GM21423 (cell line): Measurements from ENCODE around the gene RNMT.
"Not testable (repeated sequence)": the region's sequence is repeated elsewhere in the genome, so short reads cannot be mapped to it uniquely, and the experiment has no call there.

Experiments used
- ATAC-seq: cut with Tn5 transposase; IDR thresholded peaks from one replicate; pipeline ENCODE4 v1.9.1; 2021; ENCODE audit warnings: mild to moderate bottlenecking, moderate library complexity; ENCODE audit not compliant: unreplicated experiment

The RNMT gene

DNA sequence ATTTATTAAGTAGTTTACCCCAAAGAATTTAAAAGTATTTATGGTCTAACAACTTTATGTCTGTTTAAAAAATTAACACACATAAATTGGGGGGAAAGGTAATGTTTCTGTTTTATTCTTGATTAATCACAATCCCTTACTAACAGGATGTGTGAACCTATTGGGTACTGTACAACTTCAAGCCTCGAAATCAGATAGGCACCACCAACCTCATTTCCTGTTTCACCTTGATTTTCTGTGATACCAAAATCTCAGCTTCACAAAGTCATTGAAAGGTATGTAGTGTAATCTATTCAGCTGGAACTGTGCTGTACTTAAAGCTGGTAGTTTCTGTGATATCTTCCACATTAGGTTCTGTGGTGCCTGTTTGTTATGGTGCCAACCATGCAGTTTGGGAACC is 4.0 kb downstream of the RNMT start:
- no peak for ATAC-seq

DNA sequence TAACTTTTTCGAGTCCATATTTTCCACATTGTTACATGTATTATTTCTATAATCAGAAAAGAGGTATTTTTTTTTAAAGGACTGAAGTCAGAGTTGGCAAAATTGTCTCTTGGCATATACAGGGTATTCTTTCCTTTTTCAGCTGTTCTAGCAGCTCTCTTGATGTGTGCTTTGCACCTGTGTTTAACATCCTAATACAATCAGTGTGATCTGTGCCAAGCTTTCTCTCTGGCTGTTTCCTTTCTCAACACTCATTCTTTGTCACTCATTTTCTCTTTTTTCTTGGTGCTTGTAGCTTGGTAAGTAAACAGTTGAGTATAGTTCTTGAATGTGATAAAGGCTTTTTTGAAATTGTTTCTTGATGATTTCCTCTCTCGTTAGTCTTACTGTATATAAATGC is 9.2 kb downstream of the RNMT start:
- ATAC-seq: no peak

DNA sequence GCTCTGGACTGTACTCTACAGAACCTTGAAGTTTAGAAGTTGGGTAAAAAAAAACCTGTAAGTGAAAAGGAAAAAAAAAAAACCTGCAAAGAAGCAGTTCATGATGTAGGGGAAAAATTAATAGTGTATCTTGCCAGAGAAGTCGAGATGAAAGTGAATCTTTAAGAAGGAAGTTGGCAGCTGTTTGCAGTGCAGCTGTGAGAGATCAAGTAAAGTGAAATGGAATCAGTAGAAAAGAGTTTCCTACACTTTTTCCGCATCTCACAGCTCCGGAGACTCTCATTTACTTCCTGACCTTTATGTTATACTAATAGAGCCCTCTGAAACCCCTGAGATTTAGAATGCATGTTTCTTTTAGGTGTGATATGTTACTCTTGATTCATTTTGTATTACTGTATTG is 19.2 kb downstream of the RNMT start:
- ATAC-seq: no peak

DNA sequence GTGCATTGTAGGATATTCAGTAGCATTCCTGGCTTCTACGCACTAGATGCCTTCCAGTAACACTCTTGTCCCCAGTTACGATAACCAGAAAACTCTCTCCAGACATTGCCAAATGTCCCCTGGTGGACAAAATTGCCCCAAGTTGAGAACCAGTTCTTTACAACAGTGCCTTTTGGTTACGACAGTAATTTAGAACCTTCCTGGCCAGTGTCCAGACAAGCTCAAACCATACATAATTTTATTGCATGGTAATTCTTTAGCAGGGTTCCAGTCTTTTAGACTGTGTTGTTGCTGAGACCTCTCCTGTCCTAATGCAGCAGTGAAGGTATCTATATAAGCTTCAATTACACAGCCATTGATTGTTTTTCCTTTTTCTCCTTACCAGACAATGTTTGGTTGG is 20.2 kb downstream of the RNMT start:
- ATAC-seq: no peak

DNA sequence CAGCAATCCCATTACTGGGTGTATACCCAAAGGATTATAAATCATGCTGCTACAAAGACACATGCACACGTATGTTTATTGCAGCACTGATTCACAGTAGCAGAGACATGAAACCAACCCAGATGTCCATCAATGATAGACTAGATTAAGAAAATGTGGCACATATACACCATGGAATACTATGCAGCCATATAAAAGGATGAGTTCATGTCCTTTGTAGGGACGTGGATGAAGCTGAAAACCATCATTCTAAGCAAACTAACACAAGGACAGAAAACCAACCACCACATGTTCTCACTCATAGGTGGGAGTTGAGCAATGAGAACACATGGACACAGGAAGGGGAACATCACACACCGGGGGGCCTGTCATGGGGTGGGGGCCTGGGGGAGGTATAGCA is 25.1 kb downstream of the RNMT start:
- not testable (repeated sequence) for ATAC-seq

DNA sequence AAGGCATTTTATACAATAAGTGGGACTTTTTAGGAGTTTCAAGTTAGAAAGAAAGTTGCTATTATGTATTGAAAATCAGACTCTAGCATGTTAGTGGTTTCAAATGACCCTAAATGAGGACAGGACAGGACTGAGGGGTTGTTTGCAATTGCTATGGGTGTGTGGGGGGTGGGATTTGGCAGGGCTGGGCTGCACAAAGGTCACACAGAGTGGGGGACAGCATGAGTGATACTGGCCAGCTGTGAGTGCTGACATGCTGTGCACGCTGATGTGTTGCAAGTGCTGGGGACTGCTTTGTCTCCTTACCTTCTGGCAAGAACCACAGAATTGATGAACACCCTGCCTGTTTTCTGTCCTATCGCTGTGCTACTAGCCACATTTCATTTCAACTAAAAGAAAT is 29.8 kb downstream of the RNMT start:
- ATAC-seq: no peak

DNA sequence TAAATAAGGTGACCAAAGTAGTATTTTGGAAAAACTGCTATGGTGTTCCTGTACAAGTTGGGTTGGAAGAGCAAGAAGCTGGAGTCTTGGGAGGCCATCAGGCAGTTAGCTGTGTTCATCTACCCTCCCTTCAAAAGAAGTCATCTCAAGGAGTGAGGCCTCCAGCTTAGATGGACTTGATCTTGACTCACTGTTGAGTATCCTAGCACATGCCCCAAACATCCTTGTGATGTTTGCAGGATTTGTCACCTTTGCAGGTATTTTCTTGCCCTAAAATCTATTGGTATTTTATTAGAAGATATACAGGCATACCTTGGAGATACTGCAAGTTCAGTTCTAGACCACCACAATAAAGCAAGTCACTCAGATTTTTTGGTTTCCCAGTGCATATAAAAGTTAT is 30.2 kb downstream of the RNMT start:
- ATAC-seq: no peak

DNA sequence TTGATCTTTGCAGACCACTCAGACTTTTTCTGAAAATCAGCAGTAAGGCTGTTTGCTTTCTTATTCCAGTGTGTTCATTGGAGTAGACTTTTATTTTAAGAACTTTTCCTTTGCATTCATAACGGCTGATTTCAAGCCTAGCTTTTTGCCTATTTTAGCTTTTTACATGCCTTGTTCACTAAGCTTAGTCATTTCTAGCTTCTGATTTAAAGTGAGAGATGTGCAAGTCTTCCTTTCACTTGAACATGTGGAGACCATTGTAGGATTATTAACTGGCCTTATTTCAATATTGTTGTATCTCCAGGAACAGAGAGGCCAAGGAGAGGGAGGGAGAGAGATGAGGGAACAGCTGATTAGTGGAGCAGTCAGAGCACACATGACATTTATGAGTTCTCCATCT is 32.1 kb downstream of the RNMT start:
- ATAC-seq: no peak

DNA sequence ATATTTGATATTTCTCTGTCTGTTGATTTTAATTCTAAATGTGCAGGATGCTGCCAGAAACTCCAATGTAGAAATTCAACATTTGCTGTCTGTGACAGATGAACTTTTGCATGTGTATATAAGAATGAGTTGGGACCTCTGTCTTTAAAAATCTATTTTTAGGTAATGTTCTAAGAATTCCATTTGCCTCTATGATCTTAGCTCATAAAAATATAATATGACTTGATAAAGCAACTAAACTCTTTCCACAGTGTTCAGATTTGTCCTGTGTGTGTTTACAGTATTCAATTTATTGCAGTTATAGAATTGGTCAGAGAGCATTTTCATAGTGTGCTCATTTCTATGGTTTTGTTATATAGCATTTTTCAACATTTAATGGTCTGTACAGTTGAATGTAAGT is 33.6 kb downstream of the RNMT start:
- no peak for ATAC-seq

DNA sequence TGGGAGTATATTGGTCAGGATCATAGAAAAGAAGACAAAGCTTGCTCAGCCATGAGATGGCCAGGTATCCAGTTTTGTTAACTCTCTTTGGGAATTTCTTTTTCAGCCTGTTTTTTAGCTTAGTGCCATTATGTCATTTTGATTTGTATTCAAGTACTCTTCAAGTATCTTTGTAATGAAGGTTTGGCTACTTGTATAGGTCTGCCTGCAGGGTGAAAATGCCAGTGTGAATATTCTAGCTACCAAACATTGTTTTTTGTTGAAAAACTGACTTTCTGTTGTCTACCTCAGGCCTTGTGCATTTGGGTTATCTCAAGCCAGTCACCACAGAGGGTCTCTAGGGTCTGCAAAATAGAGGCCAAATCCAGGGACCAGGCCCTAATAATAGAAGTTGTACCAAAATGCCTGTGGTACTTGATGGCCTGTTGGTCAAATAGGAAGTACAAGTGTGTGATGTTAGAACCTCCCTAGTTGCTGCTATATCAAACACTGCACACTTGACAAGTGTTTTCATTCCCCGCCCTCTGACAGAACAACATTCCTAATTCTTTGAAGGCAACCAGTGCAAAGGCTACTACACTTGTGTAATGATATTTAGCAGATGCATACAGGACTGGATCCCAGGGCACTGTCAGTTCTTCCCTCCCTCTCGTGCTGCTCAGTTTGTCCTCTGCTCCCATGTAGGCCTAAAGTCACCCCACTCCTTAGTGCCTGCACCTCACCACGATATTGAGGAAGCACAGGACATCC is 36.4 kb downstream of the RNMT start:
- no peak for ATAC-seq

DNA sequence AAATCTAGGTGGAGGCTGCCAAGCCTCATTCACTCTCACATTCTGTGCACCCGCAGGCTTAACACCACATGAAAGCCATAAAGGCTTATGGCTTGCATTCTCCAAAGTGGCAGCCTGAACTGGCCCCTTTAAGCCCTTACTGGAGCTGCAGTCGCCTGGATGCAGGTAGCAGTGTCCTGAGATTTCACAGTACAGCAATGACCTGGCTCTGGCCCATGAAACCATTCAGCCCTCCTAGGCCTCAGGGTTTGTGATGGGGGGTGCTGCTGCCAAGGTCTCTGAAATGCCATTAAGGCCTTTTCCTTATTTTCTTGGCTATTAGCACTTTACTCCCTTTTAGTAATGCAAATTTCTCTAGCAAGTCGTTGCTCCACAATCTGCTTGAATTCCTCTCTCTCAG is 48.6 kb downstream of the RNMT start:
- no peak for ATAC-seq

DNA sequence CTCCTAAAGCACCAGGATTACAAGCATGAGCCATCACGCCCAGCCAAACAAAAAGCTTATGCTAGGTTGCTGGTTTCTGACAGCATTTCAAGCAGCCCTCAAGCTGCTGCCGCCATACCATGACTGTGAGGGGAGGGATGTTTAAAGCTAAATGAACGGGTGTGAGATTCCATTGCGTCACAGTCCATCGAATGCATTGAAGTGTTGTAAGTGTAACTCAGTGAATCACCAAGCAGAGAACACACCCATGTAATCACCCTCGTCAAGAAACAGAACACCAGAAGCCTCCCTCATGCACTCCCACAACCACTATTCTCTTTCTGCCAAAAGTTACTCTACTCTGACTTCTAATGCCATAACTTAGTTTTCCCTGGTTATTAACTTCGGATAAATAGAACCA is 64.7 kb downstream of the RNMT start:
- ATAC-seq: no peak

DNA sequence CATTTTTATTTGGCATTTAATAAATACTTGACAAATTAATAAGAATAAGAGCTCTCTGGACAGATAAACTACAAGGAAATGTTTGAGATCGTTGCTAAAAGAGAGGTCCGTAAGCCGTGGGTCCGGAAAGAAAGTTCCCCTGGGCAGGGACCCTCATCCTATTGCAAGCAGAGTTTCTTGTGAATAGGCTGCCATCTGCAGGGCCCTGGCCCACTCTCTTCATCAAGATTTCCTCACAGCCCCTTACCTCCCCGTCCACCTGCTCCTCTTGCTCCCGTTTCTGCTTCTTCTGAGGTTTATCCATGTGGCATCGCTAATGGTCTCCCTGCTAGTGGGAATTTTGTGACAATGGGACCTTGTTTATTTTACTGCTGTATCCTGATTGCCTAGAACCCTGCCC is 67.3 kb downstream of the RNMT start:
- ATAC-seq: no peak

DNA sequence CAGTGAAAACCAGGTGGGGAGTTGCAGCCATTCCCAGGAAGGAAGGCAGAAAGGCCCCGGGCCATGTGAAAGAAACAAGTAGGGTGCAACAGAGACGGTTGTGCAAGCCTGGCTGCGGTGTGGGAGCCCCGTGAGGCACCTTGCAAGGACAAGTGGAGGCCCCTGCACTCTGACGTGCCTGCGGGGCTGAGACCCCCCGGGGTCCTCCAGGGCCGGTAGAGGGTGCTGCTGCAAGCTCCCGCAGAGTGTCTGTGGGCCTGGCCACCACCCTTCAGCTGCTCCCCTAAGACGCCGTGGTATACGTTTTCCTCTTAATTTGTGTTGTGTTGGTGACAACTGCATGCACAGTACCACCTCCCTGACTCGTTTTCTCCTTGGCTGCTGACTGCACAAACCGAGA is 70.0 kb downstream of the RNMT start:
- no peak for ATAC-seq

DNA sequence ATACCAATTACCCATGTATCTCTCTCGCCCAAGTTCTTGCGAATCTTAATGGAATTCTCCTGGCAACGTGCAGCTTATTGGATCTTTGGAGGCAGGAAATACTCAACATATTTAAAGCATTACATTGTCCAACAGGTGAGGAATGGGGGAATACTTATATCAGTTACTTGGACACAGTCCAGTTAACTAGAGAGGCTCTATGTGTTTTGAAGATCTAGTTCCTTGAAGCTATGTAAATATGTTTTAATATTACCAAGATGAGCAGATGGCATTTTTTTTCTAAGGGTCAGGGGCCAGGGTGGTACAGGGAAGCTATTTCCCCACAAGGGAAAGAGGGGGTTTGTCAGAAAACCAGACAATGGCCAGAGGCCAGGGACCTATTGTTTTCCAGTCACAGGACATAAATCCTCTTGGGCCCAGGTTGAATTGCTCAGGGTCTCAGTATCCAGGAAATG is 70.7 kb downstream of the RNMT start:
- no peak for ATAC-seq

DNA sequence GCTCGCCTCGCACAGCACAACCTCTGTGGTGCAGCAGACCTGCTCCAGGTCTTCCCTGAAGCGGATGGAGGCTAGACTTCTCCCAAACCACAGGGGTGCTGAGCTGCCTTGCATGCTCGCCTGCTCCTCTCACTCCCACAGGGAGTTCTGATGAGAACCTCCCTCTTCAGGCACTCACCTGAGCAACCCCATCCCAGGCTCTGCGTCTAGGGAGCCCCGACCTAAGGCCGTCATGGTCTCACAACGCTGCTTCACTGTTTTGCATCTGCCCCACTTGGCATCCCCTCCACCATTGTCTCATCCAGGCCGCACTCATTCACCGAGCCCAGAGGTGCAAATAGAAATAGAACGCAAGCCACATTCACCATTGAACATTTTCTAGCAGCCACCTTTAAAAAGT is 72.9 kb downstream of the RNMT start:
- ATAC-seq: no peak

DNA sequence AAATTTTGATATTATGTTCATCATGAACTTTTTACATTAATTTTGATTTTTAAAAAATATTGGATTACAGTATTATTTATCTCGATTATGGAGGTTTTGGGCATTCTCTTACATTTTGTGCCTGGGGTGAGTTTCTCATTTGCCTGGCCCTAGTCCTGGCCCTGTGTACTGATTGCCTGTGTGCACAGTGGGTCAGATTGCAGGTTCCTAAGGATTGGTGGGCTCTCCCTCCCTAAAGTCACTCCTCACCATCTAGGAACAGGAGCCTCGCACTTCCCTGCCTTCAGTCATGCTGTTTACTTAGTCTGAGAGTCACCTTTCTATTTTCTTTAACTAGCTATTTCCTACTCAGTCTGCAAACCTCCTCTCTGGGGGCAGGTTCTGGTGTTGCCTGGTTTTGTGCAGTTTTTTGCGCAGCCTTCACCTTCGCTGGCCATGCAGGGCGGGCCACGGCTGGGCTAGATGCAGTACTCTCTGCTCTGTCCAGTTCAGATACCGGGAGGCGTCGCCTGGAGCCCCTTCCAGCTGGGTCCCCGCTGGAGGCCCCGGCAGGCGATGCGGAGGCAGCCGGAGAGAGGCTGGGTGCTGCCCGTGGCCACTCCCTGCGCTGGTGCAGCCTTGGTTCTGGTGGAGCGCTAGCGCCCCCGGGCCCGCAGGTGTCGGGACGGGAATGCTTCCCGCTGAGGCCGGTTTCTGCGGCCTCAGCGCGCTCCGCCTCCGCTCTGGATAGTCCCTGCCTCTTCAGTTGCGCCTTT is 74.2 kb downstream of the RNMT start:
- ATAC-seq: no peak

DNA sequence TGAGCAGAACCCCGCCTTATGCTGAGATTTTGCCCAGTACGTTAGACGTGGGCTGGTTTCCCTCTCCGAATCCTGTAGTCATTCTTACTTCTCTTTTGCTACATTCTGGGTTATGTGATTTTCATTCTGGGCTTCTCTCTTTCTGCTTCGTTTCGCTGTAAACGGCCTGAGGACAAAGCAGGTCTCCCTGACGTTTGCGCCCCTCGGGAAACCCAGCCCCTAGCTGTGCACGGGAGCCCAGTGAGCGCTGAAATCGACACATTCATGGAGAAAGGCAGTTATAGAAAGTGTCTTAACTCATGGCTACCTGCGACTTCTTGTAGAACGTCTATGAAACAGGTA is 74.8 kb downstream of the RNMT start:
- ATAC-seq: no peak

DNA sequence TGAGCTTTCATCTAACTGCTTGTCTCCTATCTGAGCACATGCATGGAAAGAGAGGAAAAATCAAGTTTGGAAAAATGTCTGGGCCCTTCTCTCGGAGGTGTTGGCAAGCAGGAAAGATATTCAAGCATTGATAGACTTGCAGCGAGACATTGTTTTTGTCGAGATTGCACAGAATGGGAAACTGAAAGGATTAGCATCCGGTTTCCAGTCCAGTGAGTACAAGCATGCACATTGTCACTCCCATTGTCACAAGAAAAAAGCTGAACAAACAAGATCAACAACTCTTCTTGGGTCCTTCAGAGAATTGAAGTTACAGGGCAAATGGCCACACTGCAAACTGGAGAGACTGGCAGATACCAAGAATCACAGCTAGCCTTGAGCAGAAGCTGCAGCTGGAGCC is 77.8 kb downstream of the RNMT start:
- no peak for ATAC-seq

DNA sequence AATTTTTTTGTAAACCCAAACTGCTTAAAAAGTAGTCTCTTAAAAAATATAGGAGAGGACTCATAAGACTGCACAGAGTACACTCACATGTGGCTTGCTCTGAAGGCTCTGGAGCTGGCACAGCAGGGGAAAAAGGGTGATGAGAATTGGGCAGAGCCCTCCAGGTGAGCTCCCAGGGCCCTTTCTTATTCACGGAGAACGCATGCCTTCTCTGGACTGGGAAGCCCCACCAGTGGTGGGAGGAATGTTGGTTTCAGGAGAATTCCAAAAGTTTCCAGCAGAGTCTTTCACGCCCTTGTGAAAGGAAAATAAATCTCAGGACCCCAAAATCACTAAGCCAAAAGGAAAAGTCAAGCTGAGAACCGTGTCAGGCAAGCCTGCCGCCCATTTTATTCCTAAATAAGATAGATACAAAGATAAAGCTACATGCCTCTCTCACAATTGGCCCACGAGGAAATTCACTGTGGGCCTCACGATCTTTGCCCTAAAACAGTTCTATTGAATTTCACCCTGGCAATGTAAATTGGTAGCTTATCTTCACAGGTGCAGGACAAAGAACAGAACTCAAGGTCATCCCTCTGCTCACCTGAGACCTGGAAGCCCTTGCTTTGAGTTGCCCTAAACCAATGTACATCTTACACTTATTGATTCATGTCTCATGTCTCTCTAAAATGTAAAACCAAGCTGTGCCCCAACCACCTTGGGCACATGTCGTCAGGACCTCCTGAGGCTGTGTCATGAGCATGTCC is 82.0 kb downstream of the RNMT start:
- no peak for ATAC-seq

DNA sequence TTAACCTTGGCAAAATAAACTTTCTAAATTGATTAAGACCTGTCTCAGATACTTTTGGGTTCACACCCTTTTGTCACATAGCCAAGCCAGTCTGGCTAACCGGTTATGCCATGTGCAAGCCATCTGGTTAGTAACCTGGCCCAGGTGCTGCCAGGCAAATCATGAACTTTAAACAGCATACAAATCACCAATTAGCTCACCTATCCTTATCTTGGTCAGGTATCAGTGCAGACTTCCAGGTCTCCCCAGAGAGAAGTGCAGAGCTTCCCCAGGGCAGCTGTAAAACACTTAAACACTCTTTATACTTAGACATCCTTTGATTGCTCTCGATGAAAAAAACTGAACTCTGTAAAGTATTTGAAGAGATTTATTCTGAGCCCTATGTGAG is 82.6 kb downstream of the RNMT start:
- no peak for ATAC-seq
